Dendritic cell treated with granulocyte-macrophage colony-stimulating factor and Interleukin-4, amounts not matched to agents 40 ng/mL and 50 ng/mL, for 4 days (primary cell): ENCODE results near the gene CHSY1.
"Not testable (repeated sequence)": the region's sequence is repeated elsewhere in the genome, so short reads cannot be mapped to it uniquely, and the experiment has no call there.

Source experiments
- H3K27ac Mint-ChIP-seq: one replicate; pipeline ENCODE4 v1.8.0; 2022; ENCODE audit warnings: mild to moderate bottlenecking, mixed read lengths
- H3K27me3 Mint-ChIP-seq: one replicate; pipeline ENCODE4 v1.8.0; 2022; ENCODE audit warnings: mild to moderate bottlenecking, mixed read lengths
- H3K36me3 Mint-ChIP-seq: one replicate; pipeline ENCODE4 v1.8.0; 2022; ENCODE audit warnings: low read depth, mixed read lengths
- H3K4me1 Mint-ChIP-seq: one replicate; pipeline ENCODE4 v1.8.0; 2022; ENCODE audit warnings: low read depth, mixed read lengths
- H3K4me3 Mint-ChIP-seq: one replicate; pipeline ENCODE4 v1.8.0; 2022; ENCODE audit warnings: mild to moderate bottlenecking, moderate library complexity, mixed read lengths
- H3K9me3 Mint-ChIP-seq: one replicate; pipeline ENCODE4 v1.8.0; 2022; ENCODE audit warnings: mixed read lengths
- intact Hi-C: fragments of 100-400 bp; cut with micrococcal nuclease; formaldehyde crosslinking; loops from one replicate; pipeline ENCODE4 v1.15.0; 2022

The CHSY1 gene

GRCh38 chr15:101220060-101220459 lies 31.8 kb downstream of the CHSY1 start:
- Mint-ChIP-seq H3K4me3 (no peak overlapping the region), H3K36me3 (peaks cover 44% of the 10 kb centered on the region), H3K4me1 (peaks cover 51% of the 10 kb centered on the region), H3K27me3 (no peaks in the 10 kb centered on the region), H3K27ac (no peak overlapping the region), H3K9me3 (no peaks in the 10 kb centered on the region)
- intact Hi-C loops = no loop called here

- Mint-ChIP-seq H3K27me3 (no peaks in the 10 kb centered on the region), H3K36me3 (peaks cover 42% of the 10 kb centered on the region), H3K27ac (no peak overlapping the region), H3K9me3 (no peaks in the 10 kb centered on the region), H3K4me3 (no peak overlapping the region), H3K4me1 (peaks cover 49% of the 10 kb centered on the region)
- intact Hi-C loops = no loop called here
These were observed 32.4 kb downstream of the CHSY1 start for GRCh38 chr15:101219441-101219840.

GRCh38 chr15:101217446-101217845 lies 34.4 kb downstream of the CHSY1 start:
- Mint-ChIP-seq H3K27ac (no peak overlapping the region), H3K4me1 (peaks cover 58% of the 10 kb centered on the region)
- intact Hi-C loops = no loop called here

GRCh38 chr15:101216100-101216499 lies 35.7 kb downstream of the CHSY1 start:
- Mint-ChIP-seq H3K4me1 (peaks cover 61% of the 10 kb centered on the region), H3K4me3 (no peak overlapping the region), H3K27me3 (no peaks in the 10 kb centered on the region), H3K27ac (no peak overlapping the region), H3K36me3 (peaks cover 37% of the 10 kb centered on the region), H3K9me3 (no peaks in the 10 kb centered on the region)
- intact Hi-C loops = no loop called here

More at GRCh38 chr15:101217446-101217845, 34.4 kb downstream of the CHSY1 start:
- no peak overlapping the region for H3K4me3 Mint-ChIP-seq
- peaks cover 41% of the 10 kb centered on the region for H3K36me3 Mint-ChIP-seq
- no peaks in the 10 kb centered on the region for H3K9me3 Mint-ChIP-seq
- no peaks in the 10 kb centered on the region for H3K27me3 Mint-ChIP-seq

GRCh38 chr15:101215681-101216080 lies 36.2 kb downstream of the CHSY1 start:
- H3K27ac Mint-ChIP-seq = no peak overlapping the region
- no peaks in the 10 kb centered on the region for H3K9me3 Mint-ChIP-seq
- intact Hi-C loops = no loop called here
- peaks cover 33% of the 10 kb centered on the region for H3K36me3 Mint-ChIP-seq
- H3K27me3 Mint-ChIP-seq = no peaks in the 10 kb centered on the region
- H3K4me3 Mint-ChIP-seq = no peak overlapping the region
- H3K4me1 Mint-ChIP-seq = peaks cover 59% of the 10 kb centered on the region

GRCh38 chr15:101214435-101215097 lies 37.3 kb downstream of the CHSY1 start:
- H3K27me3 Mint-ChIP-seq, H3K4me3 Mint-ChIP-seq, H3K9me3 Mint-ChIP-seq, intact Hi-C loops, H3K27ac Mint-ChIP-seq: not testable (repeated sequence)
- peaks cover 26% of the 10 kb centered on the region for H3K36me3 Mint-ChIP-seq
- H3K4me1 Mint-ChIP-seq = peaks cover 59% of the 10 kb centered on the region

GRCh38 chr15:101213570-101213969 lies 38.3 kb downstream of the CHSY1 start:
- H3K9me3 Mint-ChIP-seq = no peaks in the 10 kb centered on the region
- peak overlapping the region; percentile 17 for H3K27ac Mint-ChIP-seq
- peaks cover 69% of the 10 kb centered on the region for H3K4me1 Mint-ChIP-seq
- H3K4me3 Mint-ChIP-seq = no peak overlapping the region
- intact Hi-C loops = no loop called here
- H3K36me3 Mint-ChIP-seq = peaks cover 26% of the 10 kb centered on the region
- no peaks in the 10 kb centered on the region for H3K27me3 Mint-ChIP-seq

- Mint-ChIP-seq H3K4me3 (peak overlapping the region; percentile 51), H3K27ac (peak overlapping the region; percentile 17), H3K4me1 (peaks cover 74% of the 10 kb centered on the region), H3K9me3 (no peaks in the 10 kb centered on the region), H3K36me3 (peaks cover 26% of the 10 kb centered on the region), H3K27me3 (no peaks in the 10 kb centered on the region)
- intact Hi-C loops = no loop called here
These were observed 38.7 kb downstream of the CHSY1 start for GRCh38 chr15:101213147-101213546.

GRCh38 chr15:101211897-101212296 lies 40.0 kb downstream of the CHSY1 start:
- Mint-ChIP-seq H3K4me3 (no peak overlapping the region), H3K36me3 (peaks cover 14% of the 10 kb centered on the region), H3K27me3 (no peaks in the 10 kb centered on the region), H3K27ac (no peak overlapping the region), H3K9me3 (no peaks in the 10 kb centered on the region), H3K4me1 (peaks cover 77% of the 10 kb centered on the region)
- intact Hi-C loops = no loop called here

- H3K4me1 Mint-ChIP-seq = peaks cover 82% of the 10 kb centered on the region
- intact Hi-C loops = no loop called here
- H3K9me3 Mint-ChIP-seq = no peaks in the 10 kb centered on the region
- H3K36me3 Mint-ChIP-seq = peaks cover 6% of the 10 kb centered on the region
- no peak overlapping the region for H3K27ac Mint-ChIP-seq
- no peak overlapping the region for H3K4me3 Mint-ChIP-seq
- H3K27me3 Mint-ChIP-seq = no peaks in the 10 kb centered on the region
These were observed 41.4 kb downstream of the CHSY1 start for GRCh38 chr15:101210466-101210865.

- intact Hi-C loops = no loop called here
- H3K4me1 Mint-ChIP-seq = peaks cover 86% of the 10 kb centered on the region
- H3K9me3 Mint-ChIP-seq = no peaks in the 10 kb centered on the region
- peaks cover 5% of the 10 kb centered on the region for H3K36me3 Mint-ChIP-seq
- no peak overlapping the region for H3K4me3 Mint-ChIP-seq
- H3K27ac Mint-ChIP-seq = no peak overlapping the region
- H3K27me3 Mint-ChIP-seq = no peaks in the 10 kb centered on the region
These were observed 41.8 kb downstream of the CHSY1 start for GRCh38 chr15:101210058-101210457.

- peaks cover 83% of the 10 kb centered on the region for H3K4me1 Mint-ChIP-seq
- intact Hi-C loops = loop anchor here (5.0 kb wide), 1 partner anchor 33 kb away; no protein-coding TSS in a partner anchor
- peak overlapping the region; percentile 15 for H3K27ac Mint-ChIP-seq
- H3K9me3 Mint-ChIP-seq = no peaks in the 10 kb centered on the region
- no peaks in the 10 kb centered on the region for H3K36me3 Mint-ChIP-seq
- H3K4me3 Mint-ChIP-seq = no peak overlapping the region
- no peaks in the 10 kb centered on the region for H3K27me3 Mint-ChIP-seq
These were observed 42.5 kb downstream of the CHSY1 start for GRCh38 chr15:101209285-101209845.

GRCh38 chr15:101207867-101208288 lies 44.0 kb downstream of the CHSY1 start:
- no peak overlapping the region for H3K4me3 Mint-ChIP-seq
- H3K27me3 Mint-ChIP-seq = no peaks in the 10 kb centered on the region
- no peaks in the 10 kb centered on the region for H3K9me3 Mint-ChIP-seq
- H3K36me3 Mint-ChIP-seq = no peaks in the 10 kb centered on the region
- H3K4me1 Mint-ChIP-seq = peaks cover 83% of the 10 kb centered on the region
- H3K27ac Mint-ChIP-seq = peak overlapping the region; percentile 85
- intact Hi-C loops = loop anchor here (5.0 kb wide), 1 partner anchor 34 kb away; no protein-coding TSS in a partner anchor

- Mint-ChIP-seq H3K9me3 (no peaks in the 10 kb centered on the region), H3K4me3 (peak overlapping the region; percentile 7), H3K27ac (peak overlapping the region; percentile 81), H3K27me3 (no peaks in the 10 kb centered on the region), H3K36me3 (no peaks in the 10 kb centered on the region), H3K4me1 (peaks cover 87% of the 10 kb centered on the region)
- intact Hi-C loops = loop anchor here (5.0 kb wide), 1 partner anchor 36 kb away; no protein-coding TSS in a partner anchor
These were observed 45.7 kb downstream of the CHSY1 start for GRCh38 chr15:101206176-101206591.
